Body of pancreas (tissue), 4 donors: ENCODE measurements around the gene SLC2A4. TPM values are rescaled to one million over a fixed set of nuclear protein-coding genes. Genes with fewer than 3 reads are reported as not detected.

Experiments
- ATAC-seq: fragments of 150-250 bp; one replicate; pipeline ENCODE4 v1.9.1; 2016
- DNase-seq, 4 donors: peaks; one replicate each; pipeline ENCODE4 v3.0.0-alpha.2; 2019
- H3K27ac ChIP-seq, 4 donors: fragments of 200-600 bp; sonication (generic); 1 replicate in 3 of 4; 2 replicates in 1 of 4; pipeline versions ENCODE4 v1.5.1 to v1.6.1; 2016 to 2019; ENCODE audit warnings: mild to moderate bottlenecking in 1 of 4, mixed read lengths in 1 of 4, moderate library complexity in 1 of 4
- H3K27me3 ChIP-seq, 2 donors: fragments of 200-600 bp; sonication (generic); one replicate each; pipeline ENCODE4 v1.6.0; 2016; ENCODE audit warnings: mild to moderate bottlenecking in 1 of 2
- H3K36me3 ChIP-seq, 2 donors: fragments of 200-600 bp; sonication (generic); replicated peaks in 1 of 2; 2 replicates each; pipeline ENCODE4 v1.5.1; 2016; ENCODE audit warnings: low read depth in 2 of 2; ENCODE audit not compliant: insufficient read depth in 1 of 2
- H3K4me1 ChIP-seq: fragments of 200-600 bp; sonication (generic); one replicate; pipeline ENCODE4 v1.6.0; 2016
- H3K4me3 ChIP-seq, 2 donors: fragments of 200-600 bp; sonication (generic); 1 replicate in 1 of 2; 2 replicates in 1 of 2; pipeline ENCODE4 v1.5.1; 2016 to 2019
- H3K9me3 ChIP-seq, 3 donors: fragments of 200-600 bp; sonication (generic); 1 replicate in 2 of 3; 2 replicates in 1 of 3; pipeline ENCODE4 v1.5.1; 2016
- POLR2A ChIP-seq, 3 donors: fragments of 450-650 bp; IDR thresholded peaks; one replicate each; pipeline ENCODE4 v1.6.1; 2016; ENCODE audit warnings: antibody characterized with exemption in 3 of 3, mild to moderate bottlenecking in 2 of 3
- WGBS, 2 donors: methylation state at CpG; one replicate each; pipeline ENCODE4 v1.1.5; 2017; 5-methylcytosine and 5-hydroxymethylcytosine counted together
- intact Hi-C: fragments of 100-400 bp; cut with DNase I; formaldehyde crosslinking; loops from one replicate; pipeline ENCODE4 v1.15.1; 2023
- total RNA-seq, 2 donors: library from RNA; depleted of rRNA; stranded (reverse); fragments of >200 nt; gene quantifications; one replicate each; pipeline ENCODE4 v1.1.0, GENCODE V29; 2016
- TF ChIP-seq, protein P1 (sequence below), 7 experiments: fragments of 450-650 bp in 4 of 7; fragments of 200-600 bp in 3 of 7; sonication (generic) in 3 of 7; IDR thresholded peaks; one replicate each; pipeline ENCODE4 v1.5.1; 2016 to 2019; ENCODE audit warnings: antibody characterized with exemption in 7 of 7

Gene SLC2A4
- total RNA-seq, 2 donors from 2014 or later: 1.3 to 10.5 TPM

- WGBS, 2 donors: 85 to 92% methylated on average over 7 to 21 of the region's 22 CpGs
- Histone ChIP-seq H3K27ac (no peak overlapping the region), H3K4me1 (peaks cover 2% of the 10 kb centered on the region), H3K27me3 (no peaks in the 10 kb centered on the region), H3K36me3 (peaks cover 0 to 31% of the 10 kb centered on the region in 2 donors), H3K9me3 (no peaks in the 10 kb centered on the region), H3K4me3 (no peak overlapping the region)
- TF ChIP-seq, protein P1, sequence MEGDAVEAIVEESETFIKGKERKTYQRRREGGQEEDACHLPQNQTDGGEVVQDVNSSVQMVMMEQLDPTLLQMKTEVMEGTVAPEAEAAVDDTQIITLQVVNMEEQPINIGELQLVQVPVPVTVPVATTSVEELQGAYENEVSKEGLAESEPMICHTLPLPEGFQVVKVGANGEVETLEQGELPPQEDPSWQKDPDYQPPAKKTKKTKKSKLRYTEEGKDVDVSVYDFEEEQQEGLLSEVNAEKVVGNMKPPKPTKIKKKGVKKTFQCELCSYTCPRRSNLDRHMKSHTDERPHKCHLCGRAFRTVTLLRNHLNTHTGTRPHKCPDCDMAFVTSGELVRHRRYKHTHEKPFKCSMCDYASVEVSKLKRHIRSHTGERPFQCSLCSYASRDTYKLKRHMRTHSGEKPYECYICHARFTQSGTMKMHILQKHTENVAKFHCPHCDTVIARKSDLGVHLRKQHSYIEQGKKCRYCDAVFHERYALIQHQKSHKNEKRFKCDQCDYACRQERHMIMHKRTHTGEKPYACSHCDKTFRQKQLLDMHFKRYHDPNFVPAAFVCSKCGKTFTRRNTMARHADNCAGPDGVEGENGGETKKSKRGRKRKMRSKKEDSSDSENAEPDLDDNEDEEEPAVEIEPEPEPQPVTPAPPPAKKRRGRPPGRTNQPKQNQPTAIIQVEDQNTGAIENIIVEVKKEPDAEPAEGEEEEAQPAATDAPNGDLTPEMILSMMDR (IDR thresholded peaks at IDR 0.05): no peak
- no peak for TF ChIP-seq POLR2A (IDR thresholded peaks at IDR 0.05)
- ATAC-seq: no peak
- intact Hi-C loops: no loop called here
- no peak for DNase-seq
Measured at GRCh38 chr17:7322520-7323194, 41.1 kb downstream of the SLC2A4 start.

DNA sequence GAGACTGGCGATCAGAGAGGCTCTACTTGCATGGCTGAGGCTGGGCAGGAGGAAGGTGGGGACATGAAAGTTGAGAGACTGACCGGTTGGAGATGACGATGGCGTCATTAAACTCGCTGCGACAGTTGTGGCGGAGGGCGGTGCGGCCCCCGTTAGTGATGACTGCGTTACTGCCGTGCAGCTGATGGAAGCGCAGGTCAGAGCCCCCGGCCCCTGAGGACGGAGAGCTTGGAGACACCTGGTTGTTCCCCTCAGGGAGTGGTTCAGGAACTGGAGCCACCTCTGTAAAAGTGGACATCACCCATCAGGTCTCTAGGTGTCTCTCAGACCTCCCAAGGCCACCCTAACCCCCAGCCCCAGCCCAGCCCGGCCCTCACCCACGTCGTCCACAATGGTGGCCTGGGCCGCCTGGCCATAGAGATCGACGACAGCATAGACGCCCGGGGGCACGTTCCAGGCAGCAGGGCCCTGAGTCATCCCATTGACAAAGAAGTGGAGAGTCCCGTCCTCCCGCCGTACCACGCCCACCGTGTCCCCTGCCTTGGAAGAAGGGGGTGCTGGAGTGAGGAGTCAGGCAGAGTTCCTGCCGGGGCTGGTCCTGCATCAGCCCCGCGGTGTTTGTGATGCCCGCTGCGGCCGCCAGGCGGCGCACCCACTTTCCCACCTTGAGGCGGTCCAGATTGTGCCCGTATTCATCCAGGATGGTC lies 42.4 kb downstream of the SLC2A4 start:
- Histone ChIP-seq H3K4me3 (no peak overlapping the region), H3K9me3 (no peaks in the 10 kb centered on the region), H3K27ac (no peak overlapping the region), H3K27me3 (no peaks in the 10 kb centered on the region), H3K4me1 (peaks cover 14% of the 10 kb centered on the region), H3K36me3 (peaks cover 0 to 23% of the 10 kb centered on the region in 2 donors)
- WGBS, 2 donors: 68 to 91% methylated on average over 25 to 39 of the region's 39 CpGs
- peak in 3 of 4 donors; percentile 45 to 70 (median 60) for DNase-seq
- intact Hi-C loops: no loop called here
- TF ChIP-seq POLR2A (IDR thresholded peaks at IDR 0.05): no peak
- TF ChIP-seq, protein P1 (IDR thresholded peaks at IDR 0.05): peak; percentile 42 to 71 (median 64)
- ATAC-seq: no peak

DNA sequence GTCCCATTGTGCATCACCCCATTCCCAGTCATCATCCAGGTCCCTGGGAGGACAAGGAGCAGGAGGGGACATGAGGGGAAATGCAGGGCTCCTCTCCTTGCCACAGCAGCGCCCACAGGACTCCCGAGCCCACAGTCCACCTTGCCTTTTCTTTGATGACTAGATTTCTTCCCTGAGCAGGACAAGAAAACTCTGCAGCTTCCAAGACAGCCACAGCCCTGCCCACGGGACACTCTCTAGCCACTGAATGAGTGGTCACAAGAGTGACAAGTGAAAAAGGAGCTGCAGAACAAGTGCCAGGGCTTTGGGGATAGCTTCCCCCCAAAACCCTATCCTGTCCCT lies 42.9 kb downstream of the SLC2A4 start:
- Histone ChIP-seq H3K9me3 (no peaks in the 10 kb centered on the region), H3K36me3 (peaks cover 0 to 23% of the 10 kb centered on the region in 2 donors), H3K4me1 (peaks cover 14% of the 10 kb centered on the region), H3K27me3 (no peaks in the 10 kb centered on the region), H3K4me3 (no peak overlapping the region), H3K27ac (no peak overlapping the region)
- no peak for DNase-seq
- intact Hi-C loops: no loop called here
- TF ChIP-seq, protein P1 (IDR thresholded peaks at IDR 0.05): no peak
- TF ChIP-seq POLR2A (IDR thresholded peaks at IDR 0.05): no peak
- ATAC-seq: no peak
- WGBS, 2 donors: 85 to 93% methylated on average over 3 of the region's 3 CpGs

DNA sequence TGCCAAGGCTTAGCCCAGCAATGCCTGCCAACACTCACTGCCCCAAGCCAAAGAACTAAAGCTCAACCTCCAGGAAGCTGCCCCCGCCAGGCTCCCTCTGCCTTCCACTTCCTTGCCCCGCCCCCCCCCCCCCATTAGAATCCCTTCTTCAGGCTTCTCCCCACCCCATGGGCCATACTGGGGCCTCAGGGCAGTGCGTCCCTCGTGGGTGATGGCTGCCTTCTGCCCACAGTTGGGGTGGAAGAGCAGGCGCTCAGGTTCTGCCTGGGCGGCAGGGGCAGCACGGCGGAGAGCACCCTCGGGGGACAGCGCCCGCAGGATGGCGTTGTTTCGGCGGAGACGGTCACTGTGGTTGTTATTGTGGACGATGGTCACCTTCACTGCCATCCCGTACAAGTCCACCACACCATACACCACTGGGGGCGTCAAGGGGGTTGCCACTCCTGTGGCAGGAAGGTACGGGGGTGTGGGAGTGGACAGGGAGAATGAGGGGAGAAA lies 43.6 kb downstream of the SLC2A4 start:
- DNase-seq (no peak), ATAC-seq (no peak)
- intact Hi-C loops: no loop called here
- Histone ChIP-seq H3K27ac (no peak overlapping the region), H3K27me3 (no peaks in the 10 kb centered on the region), H3K36me3 (peaks cover 0 to 23% of the 10 kb centered on the region in 2 donors), H3K9me3 (no peaks in the 10 kb centered on the region), H3K4me1 (peaks cover 17% of the 10 kb centered on the region), H3K4me3 (no peak overlapping the region)
- 82 to 89% methylated on average over 11 to 18 of the region's 19 CpGs for WGBS, 2 donors
- no peak for TF ChIP-seq POLR2A (IDR thresholded peaks at IDR 0.05)
- TF ChIP-seq, protein P1 (IDR thresholded peaks at IDR 0.05): no peak
